ENCODE results near the gene CCDC112. TPM values are rescaled to one million over a fixed set of nuclear protein-coding genes. Genes with fewer than 3 reads are reported as not detected.

CCDC112 gene
- total RNA-seq, 4 donors from 2014 or later: 6.1 to 19.9 (median 11.9) TPM

DNA sequence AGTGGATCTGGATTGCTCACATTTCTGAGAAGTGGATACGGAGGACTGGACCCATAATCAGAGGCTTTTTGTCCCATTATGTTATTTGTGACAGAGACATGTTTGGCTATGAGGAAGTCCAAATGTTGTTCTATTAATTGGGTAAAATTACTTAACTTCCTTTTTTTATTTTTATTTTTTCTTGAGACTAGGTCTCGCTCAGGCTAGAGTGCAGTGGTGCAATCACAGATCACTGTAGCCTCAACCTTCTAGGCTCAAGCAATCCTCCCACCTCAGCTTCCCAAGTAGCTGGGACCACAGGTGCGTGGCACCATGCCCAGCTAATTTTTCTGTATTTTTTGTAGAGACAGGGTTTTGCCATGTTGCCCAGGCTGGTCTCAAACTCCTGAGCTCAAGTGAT is 21.9 kb downstream of the CCDC112 start:
- H3K27ac ChIP-seq: no peak overlapping the region
- H3K4me1 ChIP-seq: no peaks in the 10 kb centered on the region
- H3K27me3 ChIP-seq: no peaks in the 10 kb centered on the region
- TF ChIP-seq POLR2A (IDR thresholded peaks at IDR 0.05): no peak
- TF ChIP-seq EP300 (IDR thresholded peaks at IDR 0.05): no peak
- no peak for TF ChIP-seq CTCF (IDR thresholded peaks at IDR 0.05)
- no peak for TF ChIP-seq POLR2AphosphoS5 (IDR thresholded peaks at IDR 0.05)
- H3K4me3 ChIP-seq: no peak overlapping the region
- no peak for ATAC-seq
- peaks cover 0 to 46% of the 10 kb centered on the region in 2 donors for H3K36me3 ChIP-seq
- 72 to 96% methylated on average over 3 of the region's 3 CpGs for WGBS, 2 donors (ENCODE audit: low coverage in 1 of 2)
- no peaks in the 10 kb centered on the region for H3K9me3 ChIP-seq

- WGBS, 2 donors (ENCODE audit: low coverage in 1 of 2): 87 to 92% methylated on average over 3 of the region's 3 CpGs
- Histone ChIP-seq H3K27ac (no peak overlapping the region), H3K4me3 (no peak overlapping the region), H3K27me3 (no peaks in the 10 kb centered on the region), H3K4me1 (no peaks in the 10 kb centered on the region), H3K9me3 (no peaks in the 10 kb centered on the region), H3K36me3 (peaks cover 0 to 63% of the 10 kb centered on the region in 2 donors)
- no peak for ATAC-seq
- no peak for TF ChIP-seq POLR2AphosphoS5 (IDR thresholded peaks at IDR 0.05)
- TF ChIP-seq POLR2A (IDR thresholded peaks at IDR 0.05): no peak
- TF ChIP-seq EP300 (IDR thresholded peaks at IDR 0.05): no peak
Observed at GRCh38 chr5:115272297-115272958, 24.0 kb downstream of the CCDC112 start.

DNA sequence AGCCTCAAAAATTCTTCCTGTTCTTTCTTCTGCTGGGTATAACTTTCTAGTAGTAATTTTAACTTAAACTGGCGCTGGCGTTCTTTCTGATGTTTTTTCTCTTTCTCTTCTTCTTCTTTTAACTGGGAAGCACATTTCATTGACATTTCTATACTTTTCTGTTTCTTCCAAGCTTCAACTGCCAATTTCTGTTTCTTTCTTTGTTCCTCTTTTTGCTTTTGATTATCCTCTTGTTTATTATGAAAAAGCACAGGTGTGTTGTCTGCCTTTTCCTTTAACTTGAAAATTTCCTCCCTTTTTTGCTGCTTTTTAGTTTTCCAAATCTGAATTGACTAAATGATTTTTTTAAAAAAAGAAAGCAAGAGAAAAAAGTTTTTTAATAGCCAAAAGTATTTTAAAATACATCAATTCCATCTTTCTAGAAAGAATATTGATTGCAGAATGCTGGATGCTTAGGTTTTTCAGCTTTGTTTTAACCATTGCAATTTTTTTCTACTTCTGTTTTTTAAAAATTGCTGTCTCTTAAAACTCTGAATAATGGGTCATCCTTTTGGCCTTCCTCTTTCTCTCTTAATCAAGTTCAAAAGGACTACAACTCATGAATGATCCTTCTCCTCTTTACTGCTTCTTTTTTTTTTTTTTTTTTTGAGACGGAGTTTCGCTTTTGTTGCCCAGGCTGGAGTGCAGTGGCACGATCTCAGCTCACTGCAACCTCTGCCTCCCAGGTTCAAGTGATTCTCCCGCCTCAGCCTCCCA is 25.0 kb downstream of the CCDC112 start:
- H3K4me3 ChIP-seq: no peak overlapping the region
- ATAC-seq: no peak
- WGBS, 2 donors (ENCODE audit: low coverage in 1 of 2): 67 to 88% methylated on average over 1 to 3 of the region's 6 CpGs
- TF ChIP-seq POLR2AphosphoS5 (IDR thresholded peaks at IDR 0.05): no peak
- TF ChIP-seq EP300 (IDR thresholded peaks at IDR 0.05): no peak
- no peak for TF ChIP-seq POLR2A (IDR thresholded peaks at IDR 0.05)
- TF ChIP-seq CTCF (IDR thresholded peaks at IDR 0.05): no peak
- no peaks in the 10 kb centered on the region for H3K27me3 ChIP-seq
- no peaks in the 10 kb centered on the region for H3K9me3 ChIP-seq
- peaks cover 0 to 71% of the 10 kb centered on the region in 2 donors for H3K36me3 ChIP-seq
- no peaks in the 10 kb centered on the region for H3K4me1 ChIP-seq
- no peak overlapping the region for H3K27ac ChIP-seq

DNA sequence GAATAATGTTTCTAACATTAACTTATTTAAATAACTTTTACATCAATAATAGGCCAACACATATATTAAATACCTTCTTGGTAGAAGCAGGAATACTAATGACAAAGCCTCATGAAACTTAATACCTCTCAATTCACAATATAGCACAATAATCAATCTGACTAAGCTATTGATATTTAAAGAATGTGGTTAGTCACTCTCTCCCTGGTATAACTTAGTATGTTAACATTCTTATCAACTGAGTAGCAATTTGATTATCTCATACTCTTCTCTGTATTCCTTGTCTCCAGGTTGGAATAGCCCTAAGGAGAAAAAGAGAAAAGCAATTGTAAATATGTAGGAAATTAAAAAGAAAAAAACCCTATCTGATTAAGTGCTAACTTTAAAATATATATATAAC is 28.8 kb downstream of the CCDC112 start:
- Histone ChIP-seq H3K9me3 (no peaks in the 10 kb centered on the region), H3K36me3 (peaks cover 0 to 51% of the 10 kb centered on the region in 2 donors), H3K4me3 (no peak overlapping the region), H3K27ac (no peak overlapping the region), H3K4me1 (no peaks in the 10 kb centered on the region), H3K27me3 (no peaks in the 10 kb centered on the region)
- TF ChIP-seq POLR2A (IDR thresholded peaks at IDR 0.05) (no peak), CTCF (IDR thresholded peaks at IDR 0.05) (no peak), EP300 (IDR thresholded peaks at IDR 0.05) (no peak)
- no peak for ATAC-seq

GRCh38 chr5:115265220-115265619 is 31.2 kb downstream of the CCDC112 start:
- Histone ChIP-seq H3K9me3 (no peaks in the 10 kb centered on the region), H3K36me3 (peaks cover 0 to 36% of the 10 kb centered on the region in 2 donors), H3K27ac (no peak overlapping the region), H3K27me3 (no peaks in the 10 kb centered on the region), H3K4me3 (no peak overlapping the region), H3K4me1 (peaks cover 5 to 19% (median 8%) of the 10 kb centered on the region in 3 donors)
- TF ChIP-seq EP300 (IDR thresholded peaks at IDR 0.05) (no peak), POLR2AphosphoS5 (IDR thresholded peaks at IDR 0.05) (no peak), CTCF (IDR thresholded peaks at IDR 0.05) (no peak), POLR2A (IDR thresholded peaks at IDR 0.05) (no peak)
- 90 to 96% methylated on average over 6 to 13 of the region's 13 CpGs for WGBS, 2 donors (ENCODE audit: low coverage in 1 of 2)
- no peak for ATAC-seq

All from gastroesophageal sphincter (tissue), 4 donors.